CD4-positive, CD25-positive, alpha-beta regulatory T cell (primary cell): ENCODE results near the gene ITFG1. TPM values are rescaled to one million over a fixed set of nuclear protein-coding genes. Genes with fewer than 3 reads are reported as not detected.
A peak's percentile ranks its signal among the peaks of the same experiment; 100 is the strongest.
"Not testable (repeated sequence)": the region's sequence is repeated elsewhere in the genome, so short reads cannot be mapped to it uniquely, and the experiment has no call there.

Source experiments
- ATAC-seq, 2 donors: fragments of 150-1000 bp; cut with Tn5 transposase; one replicate each; pipeline ENCODE4 v1.10.0; 2021; ENCODE audit warnings: low read depth in 2 of 2, moderate number of reproducible peaks in 2 of 2, moderate library complexity in 1 of 2
- DNase-seq, 3 donors: peaks; one replicate each; pipeline versions ENCODE4 v3.0.0 to v3.0.0-alpha.2; 2012 to 2022; ENCODE audit warnings: mixed read lengths in 1 of 3
- H3K27ac ChIP-seq: one replicate; pipeline ENCODE4 v1.7.0; 2013; ENCODE audit warnings: mild to moderate bottlenecking, low read length; ENCODE audit not compliant: insufficient read depth, poor library complexity, severe bottlenecking
- H3K27me3 ChIP-seq: one replicate; pipeline ENCODE4 v1.7.0; 2013; ENCODE audit warnings: low read length; ENCODE audit not compliant: control insufficient read depth, insufficient read depth
- H3K36me3 ChIP-seq: one replicate; pipeline ENCODE4 v1.7.0; 2013; ENCODE audit warnings: mild to moderate bottlenecking, low read length, moderate library complexity; ENCODE audit not compliant: control insufficient read depth, insufficient read depth
- H3K4me1 ChIP-seq: 2 replicates; pipeline ENCODE4 v1.7.0; 2013; ENCODE audit warnings: mild to moderate bottlenecking, low read length; ENCODE audit not compliant: insufficient read depth, control insufficient read depth, poor library complexity, severe bottlenecking
- H3K4me3 ChIP-seq: one replicate; pipeline ENCODE4 v1.7.0; 2013; ENCODE audit warnings: low read depth, mild to moderate bottlenecking, low read length, moderate library complexity
- H3K9me3 ChIP-seq, 2 experiments: 1 replicate in 1 of 2; 2 replicates in 1 of 2; pipeline ENCODE4 v1.7.0; 2013; ENCODE audit warnings: low read length in 2 of 2, mild to moderate bottlenecking in 1 of 2, moderate library complexity in 1 of 2; ENCODE audit not compliant: control insufficient read depth in 2 of 2
- H3K27ac Mint-ChIP-seq, 3 donors: one replicate each; pipeline ENCODE4 v1.8.0; 2020 to 2022; ENCODE audit warnings: mild to moderate bottlenecking in 3 of 3, mixed read lengths in 3 of 3, moderate library complexity in 2 of 3
- H3K27me3 Mint-ChIP-seq: one replicate; pipeline ENCODE4 v1.8.0; 2022; ENCODE audit warnings: mild to moderate bottlenecking, mixed read lengths
- H3K36me3 Mint-ChIP-seq: one replicate; pipeline ENCODE4 v1.8.0; 2020; ENCODE audit warnings: mixed read lengths
- H3K4me1 Mint-ChIP-seq, 4 donors: one replicate each; pipeline ENCODE4 v1.8.0; 2020 to 2022; ENCODE audit warnings: mixed read lengths in 4 of 4, mild to moderate bottlenecking in 1 of 4
- H3K4me3 Mint-ChIP-seq, 4 donors: one replicate each; pipeline ENCODE4 v1.8.0; 2020 to 2022; ENCODE audit warnings: mild to moderate bottlenecking in 4 of 4, mixed read lengths in 4 of 4, moderate library complexity in 3 of 4
- H3K9me3 Mint-ChIP-seq, 7 donors: one replicate each; pipeline ENCODE4 v1.8.0; 2020 to 2022; ENCODE audit warnings: mixed read lengths in 7 of 7, mild to moderate bottlenecking in 3 of 7, moderate library complexity in 2 of 7
- polyA plus RNA-seq, 4 donors: library from polyadenylated mRNA; unstranded; fragments of 300-500 nt; fragmentation: Illumina TruSeq; gene quantifications; one replicate each; pipeline ENCODE4 v1.2.3, GENCODE V29; 2021
- total RNA-seq: library from RNA; stranded (reverse); gene quantifications from one replicate; pipeline ENCODE4 v1.2.3, GENCODE V29; 2022

Gene ITFG1
- total and polyA plus RNA-seq, 5 donors from 2014 or later = 30.1 to 47.6 (median 35.9) TPM

DNA sequence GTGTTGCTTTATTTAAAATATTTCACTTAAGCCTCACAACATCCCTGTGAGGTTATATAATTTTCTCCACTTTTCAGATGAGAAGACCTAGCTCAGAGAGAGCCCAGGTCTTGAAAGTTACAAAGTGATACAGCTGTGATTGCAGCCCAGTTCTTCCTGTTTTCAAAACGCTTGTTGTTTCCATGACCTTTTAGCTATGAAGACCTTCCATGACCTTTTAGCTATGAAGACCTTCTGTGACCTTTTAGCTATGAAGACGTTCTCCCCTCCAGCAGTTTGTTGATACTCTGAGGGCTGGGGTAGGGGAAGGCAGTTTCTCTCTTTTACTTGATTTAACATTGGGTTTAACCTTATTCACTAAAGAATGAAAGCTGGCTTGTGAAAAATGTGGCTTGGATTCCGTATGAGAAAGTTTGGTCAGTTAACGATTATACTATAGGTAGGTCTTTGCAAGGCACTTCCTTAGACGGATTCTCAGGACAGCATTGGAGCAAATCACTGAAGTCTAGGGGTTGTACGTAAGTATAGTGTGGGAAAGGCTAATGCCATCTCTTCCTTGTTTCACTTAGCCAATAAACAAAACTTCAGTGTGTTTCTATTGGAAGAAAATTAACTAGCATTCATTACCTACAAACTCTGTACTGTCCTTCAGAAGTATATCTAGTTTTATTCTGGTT, 21.0 kb upstream of the ITFG1 start:
- Mint-ChIP-seq H3K36me3 (peaks cover 16% of the 10 kb centered on the region), H3K9me3 (no peaks in the 10 kb centered on the region), H3K4me3 (peak overlapping the region; percentile 7 to 80 (median 25)), H3K27me3 (no peaks in the 10 kb centered on the region), H3K4me1 (peaks cover 57 to 72% (median 61%) of the 10 kb centered on the region in 4 donors), H3K27ac (peak overlapping the region; percentile 66 to 93 (median 81))
- no peaks in the 10 kb centered on the region for H3K36me3 ChIP-seq
- no peaks in the 10 kb centered on the region for H3K27me3 ChIP-seq
- H3K4me1 ChIP-seq = peaks cover 15% of the 10 kb centered on the region
- H3K27ac ChIP-seq = peak overlapping the region; percentile 15
- no peaks in the 10 kb centered on the region for H3K9me3 ChIP-seq
- DNase-seq = peak in 1 of 3 donors; percentile 49
- peak; percentile 37 to 67 for ATAC-seq
- H3K4me3 ChIP-seq = peak overlapping the region; percentile 33

DNA sequence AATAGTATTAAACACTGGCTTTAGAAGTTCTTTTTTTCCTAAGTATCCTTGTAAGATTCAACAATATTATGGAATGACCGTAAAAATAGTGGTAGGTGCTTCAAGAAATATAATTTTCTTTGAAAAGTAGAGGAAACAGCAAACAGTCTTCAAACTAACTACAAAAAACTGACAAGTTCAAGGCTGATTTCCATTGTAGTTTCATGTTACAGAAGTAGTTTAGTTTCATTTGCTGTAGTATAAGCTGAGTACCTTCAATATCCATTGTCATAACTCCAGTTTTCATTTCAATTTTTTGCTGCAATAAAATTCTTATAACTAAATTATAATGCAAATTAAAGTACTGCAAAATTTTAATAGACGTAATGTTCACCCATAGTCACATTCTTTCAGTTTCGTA, 19.5 kb upstream of the ITFG1 start:
- Mint-ChIP-seq H3K4me3 (peak overlapping the region in 2 of 4 donors; percentile 21 to 28), H3K36me3 (peaks cover 8% of the 10 kb centered on the region), H3K4me1 (peaks cover 51 to 67% (median 58%) of the 10 kb centered on the region in 4 donors), H3K27me3 (no peaks in the 10 kb centered on the region), H3K9me3 (no peaks in the 10 kb centered on the region), H3K27ac (peak overlapping the region in 2 of 3 donors; percentile 31 to 50)
- no peaks in the 10 kb centered on the region for H3K36me3 ChIP-seq
- no peaks in the 10 kb centered on the region for H3K9me3 ChIP-seq
- no peaks in the 10 kb centered on the region for H3K27me3 ChIP-seq
- peak overlapping the region; percentile 36 for H3K27ac ChIP-seq
- peak overlapping the region; percentile 49 for H3K4me3 ChIP-seq
- ATAC-seq (no peak), DNase-seq (no peak)
- peaks cover 15% of the 10 kb centered on the region for H3K4me1 ChIP-seq

DNA sequence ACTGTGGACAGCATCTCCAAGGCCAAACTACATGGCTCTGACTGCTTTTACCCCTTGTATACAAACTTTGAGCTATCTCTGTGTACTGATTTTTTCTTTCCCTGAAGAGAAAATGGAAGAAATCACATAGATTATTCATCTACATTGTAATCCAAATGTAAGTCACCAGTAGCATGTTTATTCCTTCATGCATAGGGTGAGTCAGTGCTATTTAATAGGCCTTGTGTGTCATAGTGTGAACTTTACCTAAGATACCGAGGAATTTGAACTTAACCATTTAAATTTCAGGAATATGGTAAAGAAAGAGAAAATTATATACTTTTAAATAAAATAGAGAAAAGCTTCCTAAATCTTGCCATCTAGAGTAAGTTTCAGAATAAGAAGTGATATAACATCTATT, 16.8 kb upstream of the ITFG1 start:
- peaks cover 15% of the 10 kb centered on the region for H3K4me1 ChIP-seq
- Mint-ChIP-seq H3K36me3 (peaks cover 3% of the 10 kb centered on the region), H3K9me3 (no peaks in the 10 kb centered on the region), H3K27me3 (no peaks in the 10 kb centered on the region), H3K27ac (no peak overlapping the region), H3K4me3 (no peak overlapping the region), H3K4me1 (peaks cover 42 to 58% (median 49%) of the 10 kb centered on the region in 4 donors)
- no peak for ATAC-seq
- H3K4me3 ChIP-seq = no peak overlapping the region
- H3K9me3 ChIP-seq = no peaks in the 10 kb centered on the region
- no peak overlapping the region for H3K27ac ChIP-seq
- H3K36me3 ChIP-seq = no peaks in the 10 kb centered on the region
- no peaks in the 10 kb centered on the region for H3K27me3 ChIP-seq
- no peak for DNase-seq

DNA sequence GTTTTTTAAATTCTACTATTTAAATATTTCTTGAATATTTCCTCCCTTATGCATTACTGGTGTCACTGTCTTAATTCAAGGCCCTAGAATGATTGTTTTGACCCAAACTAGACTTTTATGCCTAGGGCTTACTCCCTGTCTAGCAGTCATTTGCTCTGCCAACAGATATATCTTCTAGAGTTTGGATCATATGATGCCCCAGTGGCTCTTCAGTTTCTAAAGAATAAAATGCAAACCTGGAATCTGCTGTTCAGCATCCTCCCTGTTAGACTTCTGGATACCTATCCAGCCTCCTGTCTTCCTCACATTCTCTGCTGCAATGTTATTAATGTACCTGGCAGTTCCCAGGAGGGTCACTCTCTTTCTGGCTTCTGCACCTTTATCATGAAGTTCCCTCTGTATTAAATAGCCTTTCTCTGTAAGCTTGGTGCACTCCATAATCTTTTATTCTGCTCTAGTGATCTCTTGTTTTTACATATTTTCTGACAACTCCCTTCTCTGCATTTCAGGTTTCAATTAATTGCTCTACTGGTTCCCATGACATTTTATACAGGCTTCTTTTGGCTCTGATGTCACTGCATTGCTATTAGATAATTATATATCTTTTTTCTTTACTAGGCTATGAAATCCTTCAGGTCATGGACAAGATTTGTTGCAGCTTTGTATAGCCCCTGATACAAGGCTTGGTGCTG, 15.9 kb upstream of the ITFG1 start:
- Histone ChIP-seq H3K4me1 (peaks cover 12% of the 10 kb centered on the region), H3K27ac (peak overlapping the region; percentile 33), H3K4me3 (no peak overlapping the region), H3K9me3 (no peaks in the 10 kb centered on the region), H3K27me3 (no peaks in the 10 kb centered on the region), H3K36me3 (no peaks in the 10 kb centered on the region)
- peak overlapping the region in 1 of 3 donors; percentile 76 for H3K27ac Mint-ChIP-seq
- H3K9me3 Mint-ChIP-seq = no peaks in the 10 kb centered on the region
- H3K27me3 Mint-ChIP-seq = no peaks in the 10 kb centered on the region
- no peak overlapping the region for H3K4me3 Mint-ChIP-seq
- no peak for DNase-seq
- H3K4me1 Mint-ChIP-seq = peaks cover 42 to 58% (median 48%) of the 10 kb centered on the region in 4 donors
- peaks cover 3% of the 10 kb centered on the region for H3K36me3 Mint-ChIP-seq
- no peak for ATAC-seq

DNA sequence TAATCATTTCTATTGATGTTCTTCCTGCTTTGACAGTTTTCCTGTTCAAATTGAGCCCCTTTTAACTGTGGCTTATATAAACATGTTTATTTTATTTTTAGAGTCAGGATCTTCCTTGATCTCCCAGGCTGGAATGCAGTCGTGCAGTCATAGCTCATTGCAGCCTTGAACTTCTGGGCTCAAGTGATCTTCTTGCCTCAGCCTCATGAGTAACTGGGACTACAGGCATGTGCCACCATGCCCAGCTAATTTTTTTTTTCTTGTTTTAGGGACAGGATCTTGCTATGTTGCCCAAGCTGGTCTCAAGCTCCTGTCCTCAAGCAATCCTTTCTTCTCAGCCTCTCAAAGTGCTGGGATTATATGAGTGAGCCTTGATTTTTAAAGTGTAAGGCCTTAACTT, 14.9 kb upstream of the ITFG1 start:
- no peaks in the 10 kb centered on the region for H3K36me3 ChIP-seq
- H3K27ac ChIP-seq = no peak overlapping the region
- ATAC-seq (no peak), DNase-seq (no peak)
- H3K27me3 ChIP-seq = no peaks in the 10 kb centered on the region
- no peak overlapping the region for H3K4me3 Mint-ChIP-seq
- H3K27ac Mint-ChIP-seq = no peak overlapping the region
- H3K4me1 Mint-ChIP-seq = peaks cover 36 to 56% (median 40%) of the 10 kb centered on the region in 4 donors
- H3K36me3 Mint-ChIP-seq = peaks cover 9% of the 10 kb centered on the region
- H3K9me3 Mint-ChIP-seq = no peaks in the 10 kb centered on the region
- no peaks in the 10 kb centered on the region for H3K9me3 ChIP-seq
- H3K4me3 ChIP-seq = no peak overlapping the region
- H3K4me1 ChIP-seq = peaks cover 1% of the 10 kb centered on the region
- no peaks in the 10 kb centered on the region for H3K27me3 Mint-ChIP-seq

DNA sequence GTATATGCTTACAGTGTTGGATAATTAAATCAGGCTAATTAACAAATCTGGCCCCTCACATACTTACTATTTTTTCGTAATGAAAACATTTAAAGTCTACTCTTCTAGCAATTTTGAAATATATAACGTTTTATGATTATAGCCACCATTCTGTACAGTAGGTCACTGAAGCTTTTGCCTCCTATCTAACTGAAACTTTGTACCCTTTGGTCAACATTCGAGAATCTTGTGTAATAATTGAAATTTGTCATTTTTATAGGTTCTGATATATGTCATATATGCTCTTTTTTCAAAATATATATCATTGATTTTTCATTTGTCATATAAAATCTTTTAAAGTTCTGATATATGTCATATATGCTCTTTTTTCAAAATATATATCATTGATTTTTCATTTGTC, 12.9 kb upstream of the ITFG1 start:
- Mint-ChIP-seq H3K27ac (no peak overlapping the region), H3K4me3 (no peak overlapping the region), H3K9me3 (no peaks in the 10 kb centered on the region), H3K27me3 (no peaks in the 10 kb centered on the region), H3K36me3 (peaks cover 16% of the 10 kb centered on the region), H3K4me1 (peaks cover 26 to 55% (median 32%) of the 10 kb centered on the region in 4 donors)
- no peak for DNase-seq
- Histone ChIP-seq H3K27me3 (no peaks in the 10 kb centered on the region), H3K36me3 (peaks cover 3% of the 10 kb centered on the region), H3K27ac (no peak overlapping the region), H3K9me3 (no peaks in the 10 kb centered on the region), H3K4me3 (no peak overlapping the region), H3K4me1 (no peaks in the 10 kb centered on the region)
- ATAC-seq = no peak

DNA sequence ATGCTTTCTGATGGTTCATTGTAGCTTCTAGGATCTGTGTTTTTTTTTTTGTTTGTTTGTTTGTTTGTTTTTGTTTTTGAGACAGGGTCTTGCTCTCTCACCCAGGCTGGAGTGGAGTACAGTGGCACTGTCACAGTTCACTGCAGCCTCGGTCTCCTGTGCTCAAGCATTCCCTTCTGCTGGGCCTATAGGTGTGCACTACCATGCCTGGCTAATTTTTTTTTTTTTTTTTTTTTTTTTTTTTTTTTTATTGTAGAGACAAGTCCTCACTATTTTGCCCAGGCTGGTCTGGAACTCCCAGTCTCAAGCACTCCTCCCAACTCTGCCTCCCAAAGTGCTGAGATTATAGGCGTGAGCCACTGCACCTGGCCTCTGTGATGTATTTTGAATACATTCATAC, 12.1 kb upstream of the ITFG1 start:
- not testable (repeated sequence) for H3K9me3 Mint-ChIP-seq, H3K27me3 Mint-ChIP-seq, H3K36me3 ChIP-seq, ATAC-seq, H3K27ac ChIP-seq, H3K9me3 ChIP-seq, DNase-seq, H3K27me3 ChIP-seq, H3K4me3 Mint-ChIP-seq, H3K4me1 ChIP-seq, H3K27ac Mint-ChIP-seq, H3K4me3 ChIP-seq
- Mint-ChIP-seq H3K36me3 (peaks cover 21% of the 10 kb centered on the region), H3K4me1 (peaks cover 25 to 56% (median 34%) of the 10 kb centered on the region in 4 donors)
